Parathyroid adenoma (tissue), 2 donors: ENCODE data around the gene PARD3B.

Experiments
- H2AFZ ChIP-seq: fragments of 300-600 bp; sonication (generic); one replicate; pipeline ENCODE4 v1.7.0; 2017; ENCODE audit warnings: antibody characterized with exemption, mild to moderate bottlenecking
- H3K27ac ChIP-seq: fragments of 300-600 bp; sonication (generic); one replicate; pipeline ENCODE4 v1.7.0; 2017
- H3K27me3 ChIP-seq: fragments of 300-600 bp; sonication (generic); one replicate; pipeline ENCODE4 v1.7.0; 2017; ENCODE audit warnings: low read length; ENCODE audit not compliant: control insufficient read depth, insufficient read depth
- H3K36me3 ChIP-seq: fragments of 300-600 bp; sonication (generic); one replicate; pipeline ENCODE4 v1.7.0; 2017; ENCODE audit warnings: low read length; ENCODE audit not compliant: control insufficient read depth, insufficient read depth
- H3K4me1 ChIP-seq: fragments of 300-600 bp; sonication (generic); one replicate; pipeline ENCODE4 v1.7.0; 2017; ENCODE audit warnings: control low read depth
- H3K4me2 ChIP-seq: fragments of 300-600 bp; sonication (generic); one replicate; pipeline ENCODE4 v1.7.0; 2017; ENCODE audit warnings: low read length
- H3K4me3 ChIP-seq: fragments of 300-600 bp; sonication (generic); one replicate; pipeline ENCODE4 v1.7.0; 2017; ENCODE audit warnings: low read depth, low read length
- H3K79me2 ChIP-seq: fragments of 300-600 bp; sonication (generic); one replicate; pipeline ENCODE4 v1.7.0; 2017; ENCODE audit warnings: control low read depth
- H3K9ac ChIP-seq: fragments of 300-600 bp; sonication (generic); one replicate; pipeline ENCODE4 v1.7.0; 2017; ENCODE audit warnings: mild to moderate bottlenecking
- H3K9me3 ChIP-seq: fragments of 300-600 bp; sonication (generic); one replicate; pipeline ENCODE4 v1.7.0; 2017; ENCODE audit warnings: low read length; ENCODE audit not compliant: control insufficient read depth
- CTCF ChIP-seq: fragments of 300-600 bp; sonication (generic); IDR thresholded peaks from one replicate; pipeline ENCODE4 v1.7.0; 2017; ENCODE audit warnings: antibody characterized with exemption, mild to moderate bottlenecking
- donor health status: primary hyperparathyroidism.

The PARD3B gene

GRCh38 chr2:205636549-205637319 lies 1091.5 kb downstream of the PARD3B start:
- TF ChIP-seq CTCF = no peak
- Histone ChIP-seq H3K4me3 (no peak overlapping the region), H3K4me1 (no peaks in the 10 kb centered on the region), H3K4me2 (no peak overlapping the region), H3K27ac (no peak overlapping the region), H3K9ac (no peak overlapping the region), H3K36me3 (no peaks in the 10 kb centered on the region), H3K9me3 (no peaks in the 10 kb centered on the region), H3K27me3 (no peaks in the 10 kb centered on the region), H2AFZ (no peak overlapping the region), H3K79me2 (no peaks in the 10 kb centered on the region)

- H3K27me3 ChIP-seq = no peaks in the 10 kb centered on the region
- H3K9me3 ChIP-seq = no peaks in the 10 kb centered on the region
- no peak overlapping the region for H3K9ac ChIP-seq
- H3K4me2 ChIP-seq = no peak overlapping the region
- no peaks in the 10 kb centered on the region for H3K4me1 ChIP-seq
- no peak overlapping the region for H3K27ac ChIP-seq
- no peak overlapping the region for H3K4me3 ChIP-seq
- no peak for TF ChIP-seq CTCF
- H3K79me2 ChIP-seq = no peaks in the 10 kb centered on the region
- no peaks in the 10 kb centered on the region for H3K36me3 ChIP-seq
- H2AFZ ChIP-seq = no peak overlapping the region
Observed at GRCh38 chr2:205637320-205637602, 1092.0 kb downstream of the PARD3B start.

- no peak overlapping the region for H3K27ac ChIP-seq
- H3K27me3 ChIP-seq = no peaks in the 10 kb centered on the region
- H3K79me2 ChIP-seq = no peaks in the 10 kb centered on the region
- no peak overlapping the region for H3K4me3 ChIP-seq
- H2AFZ ChIP-seq = no peak overlapping the region
- no peak overlapping the region for H3K4me2 ChIP-seq
- no peak for TF ChIP-seq CTCF
- H3K9me3 ChIP-seq = no peaks in the 10 kb centered on the region
- H3K36me3 ChIP-seq = no peaks in the 10 kb centered on the region
- no peak overlapping the region for H3K9ac ChIP-seq
- no peaks in the 10 kb centered on the region for H3K4me1 ChIP-seq
Observed at GRCh38 chr2:205637779-205638503, 1092.7 kb downstream of the PARD3B start.

GRCh38 chr2:205640716-205641115 lies 1095.4 kb downstream of the PARD3B start:
- Histone ChIP-seq H3K27me3 (peaks cover 3% of the 10 kb centered on the region), H3K4me1 (no peaks in the 10 kb centered on the region), H3K4me3 (no peak overlapping the region), H3K79me2 (no peaks in the 10 kb centered on the region), H3K4me2 (no peak overlapping the region), H3K27ac (no peak overlapping the region), H2AFZ (no peak overlapping the region), H3K9me3 (no peaks in the 10 kb centered on the region), H3K9ac (no peak overlapping the region), H3K36me3 (no peaks in the 10 kb centered on the region)
- TF ChIP-seq CTCF = no peak
